Measurements from ENCODE around the gene ADGRD2. TPM values are rescaled to one million over a fixed set of nuclear protein-coding genes. Genes with fewer than 3 reads are reported as not detected.

The ADGRD2 gene
- total RNA-seq, 1 donor from 2014 or later, result not detected

DNA sequence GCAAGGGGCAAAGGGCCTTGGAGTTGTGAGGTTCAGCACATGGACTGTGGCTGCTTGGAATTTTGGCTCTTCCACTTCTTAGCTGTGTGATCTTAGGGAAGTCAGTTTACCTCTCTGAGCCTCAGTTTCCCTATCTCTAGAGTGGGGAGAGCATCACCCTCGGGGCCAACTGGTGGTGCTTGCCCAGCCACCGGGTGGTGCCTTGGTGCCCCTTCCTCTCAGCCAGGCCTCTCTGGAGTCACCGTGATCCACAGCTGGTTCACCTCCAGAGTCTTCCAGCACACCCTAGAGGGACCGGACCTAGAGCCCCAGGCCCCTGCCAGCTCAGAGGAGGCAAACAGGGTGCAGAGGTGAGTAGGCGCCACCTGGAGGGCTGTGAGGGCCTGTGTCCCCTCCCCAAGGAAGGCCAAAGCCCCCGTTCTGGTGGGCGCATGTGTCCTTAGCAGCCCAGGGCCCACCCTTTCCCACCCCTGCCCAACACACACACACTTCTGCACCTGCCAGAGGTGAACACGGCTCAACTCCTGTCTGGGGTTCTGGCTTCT is 7.7 kb downstream of the ADGRD2 start:
- intact Hi-C loops (cut with micrococcal nuclease), result no loop called here
- H3K4me3 ChIP-seq, result no peak overlapping the region
- H3K27ac ChIP-seq (replicated peaks), result no peak overlapping the region
- H3K36me3 ChIP-seq, result no peaks in the 10 kb centered on the region
- DNase-seq, result no peak
- H3K4me1 ChIP-seq, result peaks cover 4% of the 10 kb centered on the region
- peaks cover 21% of the 10 kb centered on the region for H3K27me3 ChIP-seq (ENCODE audit: low read depth)
- TF ChIP-seq, protein P1, sequence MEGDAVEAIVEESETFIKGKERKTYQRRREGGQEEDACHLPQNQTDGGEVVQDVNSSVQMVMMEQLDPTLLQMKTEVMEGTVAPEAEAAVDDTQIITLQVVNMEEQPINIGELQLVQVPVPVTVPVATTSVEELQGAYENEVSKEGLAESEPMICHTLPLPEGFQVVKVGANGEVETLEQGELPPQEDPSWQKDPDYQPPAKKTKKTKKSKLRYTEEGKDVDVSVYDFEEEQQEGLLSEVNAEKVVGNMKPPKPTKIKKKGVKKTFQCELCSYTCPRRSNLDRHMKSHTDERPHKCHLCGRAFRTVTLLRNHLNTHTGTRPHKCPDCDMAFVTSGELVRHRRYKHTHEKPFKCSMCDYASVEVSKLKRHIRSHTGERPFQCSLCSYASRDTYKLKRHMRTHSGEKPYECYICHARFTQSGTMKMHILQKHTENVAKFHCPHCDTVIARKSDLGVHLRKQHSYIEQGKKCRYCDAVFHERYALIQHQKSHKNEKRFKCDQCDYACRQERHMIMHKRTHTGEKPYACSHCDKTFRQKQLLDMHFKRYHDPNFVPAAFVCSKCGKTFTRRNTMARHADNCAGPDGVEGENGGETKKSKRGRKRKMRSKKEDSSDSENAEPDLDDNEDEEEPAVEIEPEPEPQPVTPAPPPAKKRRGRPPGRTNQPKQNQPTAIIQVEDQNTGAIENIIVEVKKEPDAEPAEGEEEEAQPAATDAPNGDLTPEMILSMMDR (IDR thresholded peaks at IDR 0.05; ENCODE audit: borderline replicate concordance), result no peak
- H3K9me3 ChIP-seq (replicated peaks), result peaks cover 4% of the 10 kb centered on the region

DNA sequence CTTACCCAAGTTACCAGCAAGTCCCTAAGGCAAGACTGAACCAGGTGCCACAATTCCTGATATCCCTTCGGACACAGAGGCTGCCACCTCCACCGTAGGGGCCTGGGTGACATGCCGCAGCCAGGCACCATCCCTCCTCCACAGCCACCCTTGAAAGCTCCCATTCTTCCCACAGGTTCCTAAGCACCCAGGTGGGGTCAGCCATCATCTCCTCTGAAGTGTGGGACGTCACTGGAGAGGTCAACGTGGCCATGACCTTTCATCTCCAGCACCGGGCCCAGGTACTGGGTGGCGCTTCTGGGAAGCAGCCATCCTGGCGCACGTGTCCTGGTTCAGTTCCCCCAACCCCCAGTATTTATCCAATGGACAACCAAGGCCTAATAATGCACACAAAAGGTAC is 8.2 kb downstream of the ADGRD2 start:
- no peak overlapping the region for H3K4me3 ChIP-seq
- H3K27me3 ChIP-seq (ENCODE audit: low read depth), result peaks cover 16% of the 10 kb centered on the region
- TF ChIP-seq, protein P1 (IDR thresholded peaks at IDR 0.05; ENCODE audit: borderline replicate concordance), result no peak
- peaks cover under 1% of the 10 kb centered on the region for H3K4me1 ChIP-seq
- DNase-seq, result no peak
- H3K27ac ChIP-seq (replicated peaks), result no peak overlapping the region
- peaks cover 4% of the 10 kb centered on the region for H3K9me3 ChIP-seq (replicated peaks)
- no peaks in the 10 kb centered on the region for H3K36me3 ChIP-seq
- intact Hi-C loops (cut with micrococcal nuclease), result no loop called here

DNA sequence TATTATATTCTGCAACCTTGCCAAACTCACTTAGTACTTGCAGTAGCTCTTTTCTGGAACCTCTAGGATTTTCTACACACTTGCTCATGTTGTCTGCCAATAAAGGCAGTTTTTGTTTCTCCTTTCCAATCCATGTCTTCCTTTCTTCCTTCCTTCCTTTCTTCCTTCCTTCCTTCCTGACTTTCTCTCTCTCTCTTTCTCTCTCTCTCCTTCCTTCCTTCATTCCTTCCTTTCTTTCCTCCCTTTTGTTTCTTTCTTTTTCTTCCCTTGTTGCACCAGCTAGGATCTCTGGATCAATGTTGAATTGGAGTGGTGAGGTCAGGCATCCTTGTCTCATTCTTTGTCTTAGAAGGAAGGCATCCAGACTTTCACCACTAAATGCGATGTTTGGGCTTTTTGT is 12.5 kb downstream of the ADGRD2 start:
- TF ChIP-seq, protein P1 (IDR thresholded peaks at IDR 0.05; ENCODE audit: borderline replicate concordance), result no peak
- Histone ChIP-seq H3K9me3 (replicated peaks) (peaks cover 4% of the 10 kb centered on the region), H3K36me3 (no peaks in the 10 kb centered on the region), H3K4me3 (no peak overlapping the region), H3K27me3 (ENCODE audit: low read depth) (peaks cover 23% of the 10 kb centered on the region), H3K4me1 (no peaks in the 10 kb centered on the region), H3K27ac (replicated peaks) (no peak overlapping the region)
- DNase-seq, result no peak
- intact Hi-C loops (cut with micrococcal nuclease), result no loop called here

DNA sequence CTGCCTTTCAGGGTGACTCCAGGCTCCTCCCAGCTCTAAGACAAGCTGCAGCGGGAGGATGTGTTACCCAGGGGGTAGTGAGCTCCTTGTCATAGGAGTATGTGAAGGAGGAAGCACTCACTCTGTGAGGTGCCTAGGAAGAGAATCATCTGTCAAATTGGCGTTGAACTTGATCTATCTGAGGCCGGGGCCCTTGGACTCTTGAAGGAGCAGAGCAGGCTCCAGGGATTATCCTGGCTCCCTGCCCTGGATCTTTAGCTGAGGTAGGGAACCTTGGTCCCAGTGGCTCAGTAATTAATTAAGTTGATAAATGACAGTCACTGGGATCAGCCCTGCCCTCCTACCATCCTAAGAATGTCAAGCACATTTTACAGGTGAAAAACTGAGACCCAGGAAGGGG is 15.5 kb downstream of the ADGRD2 start:
- no peak for DNase-seq
- Histone ChIP-seq H3K27ac (replicated peaks) (no peak overlapping the region), H3K4me1 (no peaks in the 10 kb centered on the region), H3K4me3 (no peak overlapping the region), H3K36me3 (no peaks in the 10 kb centered on the region), H3K27me3 (ENCODE audit: low read depth) (peaks cover 49% of the 10 kb centered on the region), H3K9me3 (replicated peaks) (peaks cover under 1% of the 10 kb centered on the region)
- intact Hi-C loops (cut with micrococcal nuclease), result no loop called here
- TF ChIP-seq, protein P1 (IDR thresholded peaks at IDR 0.05; ENCODE audit: borderline replicate concordance), result no peak

DNA sequence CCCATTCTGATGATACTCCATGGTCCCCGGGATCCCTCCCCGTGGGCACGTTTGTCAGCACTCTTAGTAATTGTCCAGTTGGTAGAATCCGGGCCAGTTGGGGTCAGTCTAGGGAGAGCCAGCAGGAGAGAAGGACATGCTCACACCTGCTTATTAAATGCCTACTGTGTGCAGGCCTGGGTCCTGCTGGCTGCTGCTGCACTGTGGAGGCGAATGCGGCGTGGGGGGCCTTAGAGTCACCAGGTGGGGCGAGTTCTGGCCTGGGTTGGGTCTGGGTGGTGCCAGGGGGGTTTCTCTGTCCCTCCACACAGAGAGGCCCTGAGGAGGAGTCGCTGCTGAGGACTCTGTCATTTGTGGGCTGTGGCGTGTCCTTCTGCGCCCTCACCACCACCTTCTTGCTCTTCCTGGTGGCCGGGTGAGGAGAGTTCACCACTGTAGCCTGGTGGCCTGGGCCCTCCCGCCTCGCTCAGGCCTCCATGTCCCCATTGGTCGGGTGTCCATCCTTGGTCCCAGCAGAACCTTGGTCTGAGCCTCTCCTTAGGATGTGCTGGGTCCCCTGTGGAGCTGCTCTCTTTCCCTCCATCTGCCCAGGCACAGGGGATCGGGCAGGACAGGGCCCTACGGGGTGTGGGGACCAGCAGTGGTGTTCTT is 17.3 kb downstream of the ADGRD2 start:
- H3K36me3 ChIP-seq, result no peaks in the 10 kb centered on the region
- no peak for DNase-seq
- peaks cover 63% of the 10 kb centered on the region for H3K27me3 ChIP-seq (ENCODE audit: low read depth)
- H3K27ac ChIP-seq (replicated peaks), result no peak overlapping the region
- H3K4me3 ChIP-seq, result no peak overlapping the region
- TF ChIP-seq, protein P1 (IDR thresholded peaks at IDR 0.05; ENCODE audit: borderline replicate concordance), result no peak
- no peaks in the 10 kb centered on the region for H3K4me1 ChIP-seq
- intact Hi-C loops (cut with micrococcal nuclease), result no loop called here
- H3K9me3 ChIP-seq (replicated peaks), result no peaks in the 10 kb centered on the region
